Rectal smooth muscle tissue (tissue), 1 donor: ENCODE data around the gene RYR3.

Experiments used
- H3K27ac ChIP-seq: one replicate; pipeline ENCODE4 v1.7.0; 2013; ENCODE audit warnings: low read depth, low read length, inconsistent platforms
- H3K27me3 ChIP-seq: one replicate; pipeline ENCODE4 v1.7.0; 2013; ENCODE audit warnings: low read length; ENCODE audit not compliant: control insufficient read depth, insufficient read depth
- H3K36me3 ChIP-seq: one replicate; pipeline ENCODE4 v1.7.0; 2013; ENCODE audit warnings: low read length; ENCODE audit not compliant: control insufficient read depth, insufficient read depth
- H3K4me1 ChIP-seq: one replicate; pipeline ENCODE4 v1.7.0; 2013; ENCODE audit warnings: low read length; ENCODE audit not compliant: control insufficient read depth, insufficient read depth
- H3K4me3 ChIP-seq: one replicate; pipeline ENCODE4 v1.7.0; 2013; ENCODE audit warnings: low read length
- H3K9ac ChIP-seq: one replicate; pipeline ENCODE4 v1.7.0; 2013; ENCODE audit warnings: low read length

Gene RYR3

GRCh38 chr15:33834892-33835743, 524.4 kb downstream of the RYR3 start:
- H3K9ac ChIP-seq: no peak overlapping the region
- H3K36me3 ChIP-seq: no peaks in the 10 kb centered on the region
- H3K27me3 ChIP-seq: no peaks in the 10 kb centered on the region
- H3K27ac ChIP-seq: no peak overlapping the region
- no peak overlapping the region for H3K4me3 ChIP-seq
- H3K4me1 ChIP-seq: no peaks in the 10 kb centered on the region

DNA sequence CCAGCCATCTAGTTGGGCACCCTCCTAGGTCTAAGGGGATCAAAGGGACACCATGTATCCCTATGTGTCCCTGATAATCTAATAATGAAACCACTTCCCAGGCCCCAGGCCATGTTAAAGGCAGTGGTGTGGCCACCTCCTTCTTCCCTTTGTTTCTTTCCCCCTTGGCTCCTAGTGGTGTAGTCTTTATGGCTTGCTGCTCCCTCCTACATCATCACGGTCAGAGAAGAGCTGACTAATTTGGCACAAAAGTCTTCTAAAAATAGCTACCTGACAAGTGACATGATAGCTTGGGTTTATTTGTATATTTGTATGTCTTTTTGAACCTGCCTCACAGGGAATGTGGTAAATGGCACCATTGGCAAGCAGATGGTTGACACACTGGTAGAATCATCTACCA, 526.5 kb downstream of the RYR3 start:
- Histone ChIP-seq H3K4me1 (no peaks in the 10 kb centered on the region), H3K27me3 (no peaks in the 10 kb centered on the region), H3K4me3 (no peak overlapping the region), H3K36me3 (no peaks in the 10 kb centered on the region), H3K27ac (no peak overlapping the region), H3K9ac (no peak overlapping the region)

DNA sequence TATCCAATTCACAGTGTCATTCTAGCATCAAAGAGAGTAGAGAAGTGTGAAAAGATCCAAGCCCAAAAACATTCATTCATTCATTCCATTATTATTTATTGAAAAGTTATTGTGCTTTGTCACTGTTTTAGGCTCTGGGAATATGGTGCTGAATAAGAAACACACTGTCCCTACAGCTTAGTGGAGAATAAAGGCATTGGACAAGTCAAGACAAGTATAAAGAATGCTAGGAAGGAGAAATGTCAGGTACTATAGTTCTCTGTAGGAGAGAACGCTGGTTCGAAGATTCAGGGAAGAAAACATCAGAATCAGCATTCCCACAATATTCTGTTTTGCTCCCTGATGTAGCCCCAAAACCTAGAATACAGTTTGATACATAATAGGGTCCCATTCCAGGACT, 528.8 kb downstream of the RYR3 start:
- Histone ChIP-seq H3K27ac (no peak overlapping the region), H3K27me3 (no peaks in the 10 kb centered on the region), H3K4me1 (no peaks in the 10 kb centered on the region), H3K9ac (no peak overlapping the region), H3K4me3 (no peak overlapping the region), H3K36me3 (no peaks in the 10 kb centered on the region)

DNA sequence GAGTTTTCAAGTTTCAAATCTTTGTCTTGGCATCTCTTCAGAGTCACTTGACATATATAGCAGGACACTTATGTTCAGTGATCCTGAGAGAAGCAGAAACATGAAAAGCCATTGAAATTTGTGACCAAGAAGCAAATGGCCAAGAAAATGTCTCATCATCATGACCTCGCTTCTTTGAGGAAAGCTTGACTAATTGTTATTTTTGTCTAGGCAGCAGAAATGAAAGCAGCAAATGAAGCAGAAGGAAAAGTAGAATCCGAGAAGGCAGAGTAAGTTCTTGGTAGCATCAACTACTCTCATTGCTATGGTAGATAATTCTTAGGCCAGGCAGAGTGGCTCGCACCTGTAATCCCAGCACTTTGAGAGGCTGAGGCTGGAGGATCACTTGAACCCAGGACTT, 529.8 kb downstream of the RYR3 start:
- Histone ChIP-seq H3K9ac (no peak overlapping the region), H3K27me3 (no peaks in the 10 kb centered on the region), H3K4me1 (no peaks in the 10 kb centered on the region), H3K27ac (no peak overlapping the region), H3K36me3 (no peaks in the 10 kb centered on the region), H3K4me3 (no peak overlapping the region)

- Histone ChIP-seq H3K4me3 (no peak overlapping the region), H3K27me3 (no peaks in the 10 kb centered on the region), H3K27ac (no peak overlapping the region), H3K36me3 (no peaks in the 10 kb centered on the region), H3K4me1 (no peaks in the 10 kb centered on the region), H3K9ac (no peak overlapping the region)
Measured at GRCh38 chr15:33844186-33844585, 533.4 kb downstream of the RYR3 start.

DNA sequence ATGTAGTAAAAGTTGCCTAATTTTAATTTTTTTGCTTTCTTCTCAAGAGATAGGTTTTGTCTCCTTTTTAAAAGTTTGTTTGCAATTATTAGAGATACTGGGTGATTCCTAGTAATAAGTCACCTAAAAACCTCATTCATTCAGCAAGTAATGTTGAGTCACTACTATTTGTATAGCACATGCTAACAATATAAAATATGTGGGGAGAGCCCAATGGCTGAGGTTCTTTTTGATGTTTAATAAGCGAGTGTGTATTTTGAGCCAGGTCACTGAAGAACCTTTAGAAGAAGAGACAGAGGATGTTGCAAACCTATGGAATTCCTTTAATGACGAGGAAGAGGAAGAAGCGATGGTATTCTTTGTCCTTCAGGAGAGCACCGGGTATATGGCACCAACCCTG, 533.8 kb downstream of the RYR3 start:
- H3K27ac ChIP-seq: no peak overlapping the region

DNA sequence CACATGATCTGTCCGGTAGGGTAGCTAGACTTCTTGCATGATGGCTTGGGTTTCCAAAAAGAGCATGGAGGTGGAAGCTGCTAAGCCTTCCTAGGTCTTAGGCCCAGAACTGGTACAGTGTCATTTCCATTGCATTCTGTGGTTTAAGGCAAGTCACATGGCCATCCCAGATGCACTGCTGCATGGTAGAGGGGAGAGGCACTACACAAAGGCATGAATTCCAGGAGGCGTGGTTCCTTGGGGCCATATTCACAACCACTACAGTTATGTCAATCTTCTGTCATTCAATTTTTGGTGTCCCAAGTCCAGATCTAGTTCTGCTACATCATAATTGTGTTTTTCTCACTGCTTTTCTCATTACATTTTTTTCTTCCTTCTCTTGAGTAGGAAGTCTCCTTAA, 535.4 kb downstream of the RYR3 start:
- Histone ChIP-seq H3K27ac (no peak overlapping the region), H3K9ac (no peak overlapping the region), H3K4me1 (no peaks in the 10 kb centered on the region), H3K36me3 (no peaks in the 10 kb centered on the region), H3K4me3 (no peak overlapping the region), H3K27me3 (no peaks in the 10 kb centered on the region)

More for the DNA sequence above, 533.8 kb downstream of the RYR3 start:
- Histone ChIP-seq H3K27me3 (no peaks in the 10 kb centered on the region), H3K4me3 (no peak overlapping the region), H3K9ac (no peak overlapping the region), H3K36me3 (no peaks in the 10 kb centered on the region), H3K4me1 (no peaks in the 10 kb centered on the region)

- no peak overlapping the region for H3K9ac ChIP-seq
- no peak overlapping the region for H3K4me3 ChIP-seq
- H3K4me1 ChIP-seq: no peaks in the 10 kb centered on the region
- no peak overlapping the region for H3K27ac ChIP-seq
- H3K36me3 ChIP-seq: no peaks in the 10 kb centered on the region
- H3K27me3 ChIP-seq: no peaks in the 10 kb centered on the region
Measured at GRCh38 chr15:33846862-33847261, 536.1 kb downstream of the RYR3 start.

GRCh38 chr15:33848011-33848410, 537.2 kb downstream of the RYR3 start:
- no peaks in the 10 kb centered on the region for H3K27me3 ChIP-seq
- H3K36me3 ChIP-seq: no peaks in the 10 kb centered on the region
- H3K9ac ChIP-seq: no peak overlapping the region
- H3K4me3 ChIP-seq: no peak overlapping the region
- no peak overlapping the region for H3K27ac ChIP-seq
- no peaks in the 10 kb centered on the region for H3K4me1 ChIP-seq

DNA sequence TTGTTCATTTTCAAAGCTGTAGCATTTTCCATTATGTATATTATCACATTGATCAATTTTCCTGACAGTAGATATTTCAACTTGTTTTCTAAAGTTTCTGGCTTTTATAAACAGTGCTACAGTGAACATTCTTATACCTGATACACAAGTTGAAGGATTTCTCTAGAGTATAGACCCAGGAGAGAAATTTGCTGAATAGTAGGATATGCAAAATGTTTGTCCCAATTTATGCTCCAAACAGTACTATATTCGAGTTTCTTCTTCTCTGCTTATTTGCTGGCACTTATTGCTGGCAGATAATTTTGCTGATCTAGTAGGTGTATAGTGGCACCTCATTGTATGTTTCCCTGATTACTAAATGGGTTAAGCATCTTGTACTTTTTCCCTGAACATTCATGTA, 540.3 kb downstream of the RYR3 start:
- no peak overlapping the region for H3K9ac ChIP-seq
- H3K27ac ChIP-seq: no peak overlapping the region
- no peaks in the 10 kb centered on the region for H3K27me3 ChIP-seq

GRCh38 chr15:33852094-33852493, 541.3 kb downstream of the RYR3 start:
- H3K9ac ChIP-seq: no peak overlapping the region
- no peaks in the 10 kb centered on the region for H3K4me1 ChIP-seq
- no peaks in the 10 kb centered on the region for H3K27me3 ChIP-seq
- H3K27ac ChIP-seq: no peak overlapping the region
- H3K4me3 ChIP-seq: no peak overlapping the region
- H3K36me3 ChIP-seq: no peaks in the 10 kb centered on the region

More for the DNA sequence above, 540.3 kb downstream of the RYR3 start:
- Histone ChIP-seq H3K36me3 (no peaks in the 10 kb centered on the region), H3K4me3 (no peak overlapping the region), H3K4me1 (no peaks in the 10 kb centered on the region)

GRCh38 chr15:33852570-33852969, 541.8 kb downstream of the RYR3 start:
- H3K27me3 ChIP-seq: no peaks in the 10 kb centered on the region
- no peaks in the 10 kb centered on the region for H3K4me1 ChIP-seq
- no peak overlapping the region for H3K9ac ChIP-seq
- H3K4me3 ChIP-seq: no peak overlapping the region
- H3K27ac ChIP-seq: no peak overlapping the region
- H3K36me3 ChIP-seq: no peaks in the 10 kb centered on the region

GRCh38 chr15:33857726-33858125, 547.0 kb downstream of the RYR3 start:
- Histone ChIP-seq H3K4me1 (no peaks in the 10 kb centered on the region), H3K9ac (no peak overlapping the region), H3K27me3 (no peaks in the 10 kb centered on the region), H3K27ac (no peak overlapping the region), H3K4me3 (no peak overlapping the region), H3K36me3 (no peaks in the 10 kb centered on the region)
